GM12878 (cell line): Measurements from ENCODE around the gene RAD51B.

Experiments
- CREB1 ChIP-seq: IDR thresholded peaks from 2 replicates; pipeline ENCODE4 v1.6.1; 2012; ENCODE audit warnings: low read depth, mild to moderate bottlenecking, inconsistent platforms
- POLR2A ChIP-seq: IDR thresholded peaks from 2 replicates; pipeline ENCODE4 v1.6.1; 2011; ENCODE audit warnings: low read depth, mild to moderate bottlenecking, low read length

DNA sequence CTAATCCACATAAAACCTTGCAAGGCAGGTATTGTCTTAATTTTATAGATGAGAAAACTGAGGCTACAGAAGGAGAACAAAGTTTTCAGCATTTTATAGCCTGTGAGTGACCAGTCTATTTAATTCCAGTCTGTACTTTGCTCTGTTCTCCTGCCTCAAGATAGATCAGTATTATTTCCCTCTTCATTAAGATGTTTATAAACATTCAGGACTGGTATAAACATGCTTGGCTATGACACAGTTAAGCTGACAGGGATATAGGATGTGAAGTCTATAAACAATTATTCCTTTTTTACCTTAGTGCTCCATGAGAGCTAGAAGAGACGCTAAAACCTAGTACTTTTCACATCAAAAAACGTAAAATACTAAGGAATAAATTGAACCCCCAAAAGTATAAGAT, 287.3 kb downstream of the RAD51B start:
- TF ChIP-seq POLR2A: no peak
- TF ChIP-seq CREB1: no peak
